ENCODE results near the gene GCA.

GCA gene

DNA sequence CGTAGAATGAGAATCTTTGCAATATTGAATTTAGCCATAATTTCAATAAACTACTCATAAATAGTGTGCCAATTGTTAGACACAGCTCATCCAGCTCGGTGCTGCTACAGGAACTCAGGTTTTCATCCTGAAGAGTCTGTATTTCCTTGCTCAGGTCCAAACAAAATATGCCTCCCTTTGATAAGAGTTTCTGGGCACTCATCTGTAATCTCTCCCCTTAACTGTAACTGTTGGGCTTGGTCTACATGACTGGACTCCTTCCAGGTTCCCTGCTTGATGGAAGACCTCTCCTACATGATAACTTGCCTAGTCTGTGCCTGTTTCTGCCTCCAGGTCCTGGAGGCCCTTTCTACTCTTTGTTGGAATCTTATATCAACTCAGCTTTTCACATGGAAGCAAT, 57.9 kb downstream of the GCA start:
- Histone ChIP-seq H3K4me3 (ENCODE audit: insufficient read depth, low read depth, low read length) (no peak overlapping the region), H3K27me3 (ENCODE audit: control insufficient read depth, insufficient read depth, low read length, poor library complexity, severe bottlenecking) (no peaks in the 10 kb centered on the region), H3K36me3 (ENCODE audit: control insufficient read depth, insufficient read depth, low read length) (no peaks in the 10 kb centered on the region), H3K9me3 (ENCODE audit: control insufficient read depth, low read length) (no peaks in the 10 kb centered on the region), H3K4me1 (ENCODE audit: control insufficient read depth, insufficient read depth, low read length) (no peaks in the 10 kb centered on the region), H3K27ac (ENCODE audit: insufficient read depth, low read depth, low read length, poor library complexity, severe bottlenecking) (no peak overlapping the region)
- WGBS, 2 experiments = 85 to 88% methylated on average over 2 of the region's 2 CpGs

DNA sequence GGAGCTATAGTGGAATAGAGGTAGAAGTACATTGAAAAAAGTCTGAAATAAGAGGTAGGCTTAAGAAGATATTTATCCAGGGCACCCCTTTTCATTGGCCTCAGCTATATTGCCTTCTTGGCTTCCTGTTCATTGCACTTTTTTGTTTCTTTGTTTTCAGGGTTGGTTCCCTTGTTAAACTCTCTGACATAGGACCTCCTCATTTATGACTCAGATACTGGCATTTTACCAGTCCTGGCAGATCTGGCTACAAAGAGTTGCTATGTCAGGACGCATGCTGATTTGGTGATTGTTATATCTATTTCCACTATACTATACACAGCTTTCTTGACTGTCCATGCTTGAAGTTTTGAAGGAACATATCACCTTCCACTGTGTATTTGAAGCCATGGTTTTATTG, 60.0 kb downstream of the GCA start:
- no peaks in the 10 kb centered on the region for H3K4me1 ChIP-seq (ENCODE audit: control insufficient read depth, insufficient read depth, low read length)
- H3K9me3 ChIP-seq (ENCODE audit: control insufficient read depth, low read length) = no peaks in the 10 kb centered on the region
- H3K36me3 ChIP-seq (ENCODE audit: control insufficient read depth, insufficient read depth, low read length) = no peaks in the 10 kb centered on the region
- no peak overlapping the region for H3K4me3 ChIP-seq (ENCODE audit: insufficient read depth, low read depth, low read length)
- H3K27me3 ChIP-seq (ENCODE audit: control insufficient read depth, insufficient read depth, low read length, poor library complexity, severe bottlenecking) = no peaks in the 10 kb centered on the region
- no peak overlapping the region for H3K27ac ChIP-seq (ENCODE audit: insufficient read depth, low read depth, low read length, poor library complexity, severe bottlenecking)
- 89% methylated on average over 1 of the region's 1 CpG; no CpG with 5 or more reads in 1 of the 2 experiments for WGBS, 2 experiments
